Chondrocyte (in vitro differentiated cells): ENCODE results near the gene CTDP1. TPM values are rescaled to one million over a fixed set of nuclear protein-coding genes. Genes with fewer than 3 reads are reported as not detected.

Experiments used
- DNase-seq: peaks from one replicate; pipeline ENCODE4 v3.0.0; 2021; ENCODE audit warnings: mixed read lengths, low spot score
- H3K27ac Mint-ChIP-seq: one replicate; pipeline ENCODE4 v1.8.0; 2021; ENCODE audit warnings: mild to moderate bottlenecking, moderate library complexity, mixed read lengths; ENCODE audit not compliant: unreplicated experiment
- H3K27me3 Mint-ChIP-seq: 2 replicates; pipeline ENCODE4 v1.8.0; 2021; ENCODE audit warnings: low read depth, mixed read lengths
- H3K36me3 Mint-ChIP-seq: 2 replicates; pipeline ENCODE4 v1.8.0; 2021; ENCODE audit warnings: low read depth, mixed read lengths
- H3K4me1 Mint-ChIP-seq: 2 replicates; pipeline ENCODE4 v1.8.0; 2021; ENCODE audit warnings: low read depth, mild to moderate bottlenecking, mixed read lengths
- H3K4me3 Mint-ChIP-seq: one replicate; pipeline ENCODE4 v1.8.0; 2021; ENCODE audit warnings: mild to moderate bottlenecking, moderate library complexity, mixed read lengths; ENCODE audit not compliant: unreplicated experiment
- H3K9me3 Mint-ChIP-seq: 2 replicates; pipeline ENCODE4 v1.8.0; 2021; ENCODE audit warnings: low read depth, mixed read lengths
- CTCF ChIP-seq: fragments of 200-600 bp; sonication (generic); IDR thresholded peaks from 2 replicates; pipeline ENCODE4 v1.5.0; 2021; ENCODE audit warnings: antibody characterized with exemption, mild to moderate bottlenecking, moderate library complexity
- total RNA-seq: library from RNA; stranded (reverse); gene quantifications from 3 replicates; pipeline ENCODE4 v1.2.1, GENCODE V29; 2021

CTDP1 gene
- total RNA-seq, 1 donor from 2014 or later = 21.0 TPM

- no peak overlapping the region for H3K4me3 Mint-ChIP-seq
- DNase-seq = no peak
Observed at GRCh38 chr18:79772865-79773696, 93.5 kb downstream of the CTDP1 start.

GRCh38 chr18:79774111-79774510 is 94.5 kb downstream of the CTDP1 start:
- peaks cover 3% of the 10 kb centered on the region for H3K36me3 Mint-ChIP-seq
- no peaks in the 10 kb centered on the region for H3K4me1 Mint-ChIP-seq
- TF ChIP-seq CTCF = no peak
- no peak overlapping the region for H3K4me3 Mint-ChIP-seq
- peaks cover 8% of the 10 kb centered on the region for H3K9me3 Mint-ChIP-seq
- no peak for DNase-seq
- no peak overlapping the region for H3K27ac Mint-ChIP-seq
- peaks cover 56% of the 10 kb centered on the region for H3K27me3 Mint-ChIP-seq

More at GRCh38 chr18:79772865-79773696, 93.5 kb downstream of the CTDP1 start:
- H3K4me1 Mint-ChIP-seq = no peaks in the 10 kb centered on the region
- H3K27me3 Mint-ChIP-seq = peaks cover 50% of the 10 kb centered on the region
- H3K27ac Mint-ChIP-seq = no peak overlapping the region
- peaks cover 14% of the 10 kb centered on the region for H3K9me3 Mint-ChIP-seq
- peaks cover 3% of the 10 kb centered on the region for H3K36me3 Mint-ChIP-seq
- no peak for TF ChIP-seq CTCF

- TF ChIP-seq CTCF = no peak
- H3K36me3 Mint-ChIP-seq = peaks cover 3% of the 10 kb centered on the region
- H3K9me3 Mint-ChIP-seq = peaks cover 8% of the 10 kb centered on the region
- H3K27ac Mint-ChIP-seq = no peak overlapping the region
- DNase-seq = no peak
- peaks cover 56% of the 10 kb centered on the region for H3K27me3 Mint-ChIP-seq
- no peaks in the 10 kb centered on the region for H3K4me1 Mint-ChIP-seq
- no peak overlapping the region for H3K4me3 Mint-ChIP-seq
Observed at GRCh38 chr18:79775441-79776221, 96.0 kb downstream of the CTDP1 start.

- Mint-ChIP-seq H3K4me1 (no peaks in the 10 kb centered on the region), H3K9me3 (peaks cover 8% of the 10 kb centered on the region), H3K27ac (no peak overlapping the region), H3K4me3 (no peak overlapping the region), H3K36me3 (peaks cover 3% of the 10 kb centered on the region), H3K27me3 (peaks cover 56% of the 10 kb centered on the region)
- no peak for DNase-seq
- no peak for TF ChIP-seq CTCF
Observed at GRCh38 chr18:79776674-79777073, 97.1 kb downstream of the CTDP1 start.

GRCh38 chr18:79778291-79778791 is 98.7 kb downstream of the CTDP1 start:
- Mint-ChIP-seq H3K4me1 (no peaks in the 10 kb centered on the region), H3K4me3 (no peak overlapping the region), H3K36me3 (peaks cover 3% of the 10 kb centered on the region), H3K9me3 (peaks cover 8% of the 10 kb centered on the region), H3K27me3 (peaks cover 43% of the 10 kb centered on the region), H3K27ac (no peak overlapping the region)
- DNase-seq = no peak
- TF ChIP-seq CTCF = no peak
